Erythroblast (primary cell): ENCODE measurements around the gene S100A12.

Experiments
- GATA1 ChIP-seq: IDR thresholded peaks from 2 replicates; pipeline ENCODE4 v1.6.1; 2011; ENCODE audit warnings: low read depth, mild to moderate bottlenecking, control low read depth, low read length, moderate library complexity
- POLR2A ChIP-seq: IDR thresholded peaks from 2 replicates; pipeline ENCODE4 v1.6.1; 2011; ENCODE audit warnings: mild to moderate bottlenecking, low read length

DNA sequence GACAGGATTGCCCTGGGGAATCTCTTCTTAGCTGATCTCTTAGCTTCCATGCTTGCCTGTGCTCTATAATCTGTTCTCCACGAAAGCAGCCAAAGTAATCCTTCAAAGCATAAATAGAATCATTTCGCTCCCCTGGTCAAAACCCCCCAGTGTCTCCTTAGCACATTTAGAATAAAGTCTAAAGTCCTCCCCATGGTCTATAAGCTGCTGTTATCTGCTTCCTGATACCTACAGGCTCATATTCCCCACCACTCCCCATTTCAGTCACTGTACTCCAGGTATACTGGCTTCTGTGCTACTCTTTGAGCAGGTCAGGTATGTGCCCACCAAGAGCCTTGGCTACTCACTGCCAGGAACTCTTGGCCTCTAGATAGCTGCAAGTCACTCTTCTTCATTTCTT lies 2.9 kb downstream of the S100A12 start:
- no peak for TF ChIP-seq POLR2A
- TF ChIP-seq GATA1 = no peak
